Measurements from ENCODE around the gene RPP25L.

The RPP25L gene

DNA sequence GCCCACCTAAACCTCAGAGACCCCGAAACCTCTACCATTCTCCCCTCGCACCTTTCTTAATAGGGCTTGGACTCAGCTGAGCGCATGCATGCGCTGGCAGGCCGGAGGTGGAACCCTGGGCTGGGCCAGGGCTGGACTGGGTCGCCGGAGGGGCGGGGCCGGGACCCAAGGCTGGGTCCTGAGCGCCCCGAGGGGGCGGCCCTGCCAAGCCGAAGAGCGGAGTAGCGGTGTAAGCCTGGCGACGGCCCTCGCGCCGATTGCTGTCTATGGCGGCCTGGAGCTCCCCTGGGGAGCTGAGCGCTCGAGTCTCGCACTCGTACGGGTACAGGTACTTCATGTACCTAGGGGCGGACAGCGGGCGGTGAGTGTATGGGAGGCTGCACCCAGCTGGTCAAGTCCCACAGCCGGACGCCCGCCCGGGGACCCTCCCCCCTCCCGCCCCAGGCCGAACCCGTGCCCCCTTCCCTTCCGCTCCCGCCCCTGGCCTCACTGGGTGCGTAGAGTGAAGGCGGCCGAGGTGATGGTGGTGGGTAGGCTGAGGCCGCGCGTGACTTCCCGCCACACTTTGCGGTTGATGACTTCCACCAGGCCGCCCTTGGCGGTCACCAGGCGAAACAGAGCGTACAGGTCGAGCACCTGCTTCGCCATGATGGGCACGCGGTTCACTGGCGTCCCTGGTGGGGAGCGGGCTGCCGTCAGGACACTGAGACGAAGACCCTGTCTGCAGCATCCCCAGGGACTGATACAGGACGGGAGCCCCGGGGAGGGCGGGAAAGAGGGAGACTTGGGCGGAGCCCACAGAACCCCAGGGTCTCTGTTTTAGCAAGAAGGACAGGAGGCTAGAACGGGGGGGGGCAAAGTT lies 11.7 kb upstream of the RPP25L start:
- DNase-seq (ENCODE audit: low spot score) = no peak
- TF ChIP-seq, protein P1, sequence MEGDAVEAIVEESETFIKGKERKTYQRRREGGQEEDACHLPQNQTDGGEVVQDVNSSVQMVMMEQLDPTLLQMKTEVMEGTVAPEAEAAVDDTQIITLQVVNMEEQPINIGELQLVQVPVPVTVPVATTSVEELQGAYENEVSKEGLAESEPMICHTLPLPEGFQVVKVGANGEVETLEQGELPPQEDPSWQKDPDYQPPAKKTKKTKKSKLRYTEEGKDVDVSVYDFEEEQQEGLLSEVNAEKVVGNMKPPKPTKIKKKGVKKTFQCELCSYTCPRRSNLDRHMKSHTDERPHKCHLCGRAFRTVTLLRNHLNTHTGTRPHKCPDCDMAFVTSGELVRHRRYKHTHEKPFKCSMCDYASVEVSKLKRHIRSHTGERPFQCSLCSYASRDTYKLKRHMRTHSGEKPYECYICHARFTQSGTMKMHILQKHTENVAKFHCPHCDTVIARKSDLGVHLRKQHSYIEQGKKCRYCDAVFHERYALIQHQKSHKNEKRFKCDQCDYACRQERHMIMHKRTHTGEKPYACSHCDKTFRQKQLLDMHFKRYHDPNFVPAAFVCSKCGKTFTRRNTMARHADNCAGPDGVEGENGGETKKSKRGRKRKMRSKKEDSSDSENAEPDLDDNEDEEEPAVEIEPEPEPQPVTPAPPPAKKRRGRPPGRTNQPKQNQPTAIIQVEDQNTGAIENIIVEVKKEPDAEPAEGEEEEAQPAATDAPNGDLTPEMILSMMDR (IDR thresholded peaks at IDR 0.05) = no peak
- H3K27ac ChIP-seq = no peak overlapping the region
- H3K4me3 ChIP-seq = peak overlapping the region; percentile 52

DNA sequence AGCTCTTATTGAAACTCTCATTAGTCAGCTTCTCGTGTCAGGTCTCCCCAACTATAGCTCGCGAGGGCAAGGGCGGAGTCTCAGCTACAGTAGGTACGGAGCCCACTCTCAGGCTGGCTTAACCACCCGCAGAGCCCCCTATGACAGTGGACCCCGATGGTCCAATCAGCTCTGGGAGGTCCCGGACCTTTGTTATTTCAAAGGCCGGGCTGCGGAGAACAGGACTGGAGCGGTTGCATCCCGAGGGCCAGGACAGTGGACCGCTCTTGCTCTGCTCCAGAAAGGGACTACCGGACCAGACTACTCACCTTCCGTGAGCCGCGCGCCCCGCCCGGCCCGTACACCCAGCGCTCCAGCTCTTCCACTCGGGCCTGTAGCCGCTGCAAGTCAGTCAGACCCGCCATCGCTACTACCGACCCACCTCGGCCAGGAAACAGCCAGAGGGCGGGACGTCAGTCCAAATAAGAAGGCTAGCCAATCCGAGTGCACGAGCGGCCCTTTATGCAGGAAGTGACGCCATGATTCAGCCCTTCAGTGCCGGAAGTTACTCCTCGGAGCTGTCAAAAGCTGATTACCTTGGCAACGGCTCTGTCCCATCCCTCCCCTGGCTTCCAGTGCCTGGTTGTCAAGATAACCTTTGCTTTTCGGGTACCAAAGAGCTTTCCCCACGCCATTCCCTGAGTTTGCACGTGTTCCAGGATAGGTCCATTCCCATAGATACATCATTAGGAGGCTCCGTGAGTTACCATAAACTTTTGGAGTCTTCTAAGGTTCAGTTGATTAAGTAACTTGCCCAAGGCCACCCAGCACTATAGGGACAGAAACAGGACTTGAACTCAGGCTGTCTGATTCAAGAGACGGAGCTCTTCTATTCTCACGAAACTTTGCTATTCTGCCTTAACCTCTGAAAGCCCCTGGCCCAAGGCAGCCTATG lies 8.4 kb upstream of the RPP25L start, which contains the start of gene DCTN3:
Gene DCTN3, minus strand, starts transcription at position 435 of the 934 bp plus-strand sequence. Its CDS starts 31 bp downstream, at position 404.
- H3K4me3 ChIP-seq = peak within 1 kb of the TSS; percentile 97
- peak; percentile 96 for DNase-seq (ENCODE audit: low spot score)
- TF ChIP-seq, protein P1 (IDR thresholded peaks at IDR 0.05) = no peak
- peak within 1 kb of the TSS; percentile 26 to 72 for H3K27ac ChIP-seq

DNA sequence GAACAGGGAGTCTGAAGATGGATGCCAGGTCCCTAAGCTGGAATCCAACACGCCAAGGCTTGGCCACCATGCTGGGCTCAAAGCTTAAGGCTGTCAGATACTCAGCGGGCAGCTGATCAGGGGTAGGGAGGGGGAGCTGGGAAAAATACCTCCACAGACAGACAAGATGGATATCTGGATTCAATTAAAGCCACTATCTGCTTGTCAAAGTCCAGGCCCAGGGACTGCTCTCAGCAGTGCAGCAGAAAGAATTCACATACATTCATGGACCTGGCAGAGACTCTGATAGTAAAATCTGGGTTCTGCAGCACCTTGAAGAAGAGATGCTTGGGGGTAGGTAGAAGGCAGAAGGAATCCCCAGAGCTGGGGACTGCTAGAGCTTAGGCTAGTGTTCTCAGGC lies 3.2 kb upstream of the RPP25L start:
- Histone ChIP-seq H3K27ac (no peak overlapping the region), H3K4me3 (no peak overlapping the region)
- no peak for DNase-seq (ENCODE audit: low spot score)
- TF ChIP-seq, protein P1 (IDR thresholded peaks at IDR 0.05) = no peak

DNA sequence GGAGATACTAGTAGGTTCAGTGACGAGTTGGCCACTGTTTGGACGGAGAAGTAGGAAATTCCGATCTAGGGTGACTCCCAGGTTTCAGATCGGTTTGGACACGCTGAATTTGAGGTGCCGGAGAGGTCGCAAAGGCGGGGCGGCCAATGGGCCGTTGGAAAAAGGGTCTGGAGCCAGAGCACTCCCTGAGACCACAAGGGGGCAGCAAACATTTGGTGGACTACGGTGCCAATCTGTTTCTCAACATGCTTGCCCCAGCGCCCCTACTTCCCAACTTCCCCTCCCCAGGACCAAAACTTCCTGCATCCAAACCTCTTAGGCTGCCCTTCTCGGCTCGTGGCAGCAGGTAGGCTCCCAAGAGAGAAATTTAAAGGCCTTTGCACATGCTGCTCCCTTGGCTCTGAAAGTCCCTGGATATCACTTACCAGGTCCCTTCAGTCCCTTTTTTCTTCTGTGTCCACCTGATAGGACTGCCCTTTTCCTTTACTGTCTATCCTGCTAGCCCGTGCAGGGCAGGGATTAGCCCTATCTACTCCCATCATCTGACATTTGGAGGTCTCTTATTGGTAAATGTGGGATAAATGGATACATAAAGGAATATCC lies 992 bp upstream of the RPP25L start:
- Histone ChIP-seq H3K4me3 (peak overlapping the region; percentile 87), H3K27ac (peak overlapping the region; percentile 61 to 89)
- DNase-seq (ENCODE audit: low spot score) = no peak
- TF ChIP-seq, protein P1 (IDR thresholded peaks at IDR 0.05) = peak; percentile 84

DNA sequence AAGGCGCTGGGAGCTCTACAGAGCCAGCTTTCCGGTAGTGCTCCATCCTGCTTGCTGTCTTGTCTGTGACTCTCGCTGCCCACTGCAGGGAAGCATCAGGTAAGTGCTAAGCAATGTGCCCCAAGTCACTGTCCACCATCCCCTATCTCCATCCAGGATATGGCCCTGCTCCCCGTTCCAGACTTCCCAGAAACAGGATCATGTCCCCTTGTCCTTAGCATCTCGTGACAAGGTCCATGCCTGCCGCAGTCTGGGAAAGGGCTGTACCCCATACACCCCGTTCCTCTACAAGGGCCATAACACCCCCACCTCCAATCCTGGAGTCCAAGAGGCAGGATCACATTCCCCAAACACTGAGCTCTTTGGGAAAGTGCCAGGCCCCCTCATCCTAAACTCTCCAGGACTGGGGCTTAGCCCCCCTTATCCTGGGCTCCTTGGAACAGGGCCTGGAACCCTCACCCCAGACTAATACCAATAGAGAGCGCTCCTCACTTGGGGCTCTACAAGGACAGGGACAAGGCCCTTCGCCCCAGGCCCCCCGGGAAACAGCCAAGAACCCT lies 566 bp downstream of the RPP25L start:
- Histone ChIP-seq H3K4me3 (peak overlapping the region; percentile 87), H3K27ac (peak overlapping the region; percentile 61 to 89)
- no peak for DNase-seq (ENCODE audit: low spot score)
- TF ChIP-seq, protein P1 (IDR thresholded peaks at IDR 0.05) = no peak

DNA sequence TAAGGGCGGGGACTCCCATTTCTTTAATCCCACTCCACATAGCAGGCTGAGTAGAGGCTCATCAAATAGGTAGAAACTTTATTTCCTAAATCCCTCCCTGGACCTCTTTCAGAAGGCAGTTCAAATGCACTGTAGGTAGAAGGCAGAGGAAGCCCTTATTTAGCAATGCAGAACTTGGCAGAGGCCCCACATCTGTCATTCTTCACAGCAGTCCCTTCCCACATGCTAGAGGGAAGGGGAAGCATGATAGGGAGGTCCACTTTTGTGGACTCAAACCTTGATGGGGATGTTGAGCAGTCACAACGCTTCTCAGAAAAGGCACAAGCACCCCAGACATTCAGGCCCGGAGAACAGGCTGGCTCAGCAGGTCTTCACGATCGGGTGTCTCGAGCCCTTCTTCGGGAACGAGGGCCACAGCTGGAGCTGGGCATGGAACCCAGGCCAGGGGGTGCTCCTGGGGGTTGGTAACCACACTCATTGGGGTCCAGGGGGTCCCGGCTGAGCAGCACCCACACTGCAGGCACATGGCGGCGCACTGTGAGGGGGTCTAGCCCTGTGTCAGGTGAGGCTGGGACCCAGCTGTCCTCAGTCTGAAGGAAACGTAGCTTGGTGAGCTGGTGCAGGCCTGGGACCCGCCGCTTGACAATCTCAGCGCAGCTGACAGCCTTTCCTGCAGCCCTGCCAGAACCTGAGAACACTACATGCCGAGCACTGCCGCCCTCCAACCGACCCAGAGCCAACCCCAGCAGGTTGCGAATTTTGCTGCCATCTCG lies 1.3 kb downstream of the RPP25L start:
- no peak for DNase-seq (ENCODE audit: low spot score)
- H3K27ac ChIP-seq = no peak overlapping the region
- TF ChIP-seq, protein P1 (IDR thresholded peaks at IDR 0.05) = no peak
- peak overlapping the region; percentile 87 for H3K4me3 ChIP-seq

Data from coronary artery (tissue), 2 donors.